GM19328 (cell line): ENCODE data around the gene TBC1D5.
"Not testable (repeated sequence)": the region's sequence is repeated elsewhere in the genome, so short reads cannot be mapped to it uniquely, and the experiment has no call there.

ENCODE experiments used
- ATAC-seq: cut with Tn5 transposase; IDR thresholded peaks from one replicate; pipeline ENCODE4 v1.9.1; 2021; ENCODE audit warnings: mild to moderate bottlenecking, moderate library complexity; ENCODE audit not compliant: unreplicated experiment

TBC1D5 gene

GRCh38 chr3:17154221-17154620 lies 588.2 kb downstream of the TBC1D5 start:
- ATAC-seq = no peak

GRCh38 chr3:17153209-17153608 lies 589.2 kb downstream of the TBC1D5 start:
- ATAC-seq = no peak

GRCh38 chr3:17151598-17152373 lies 590.6 kb downstream of the TBC1D5 start:
- ATAC-seq = peak; percentile 94

GRCh38 chr3:17149076-17149475 lies 593.4 kb downstream of the TBC1D5 start:
- ATAC-seq = no peak

GRCh38 chr3:17144665-17144993 lies 597.8 kb downstream of the TBC1D5 start:
- no peak for ATAC-seq

- no peak for ATAC-seq
Observed at GRCh38 chr3:17143893-17144664, 598.4 kb downstream of the TBC1D5 start.

GRCh38 chr3:17142516-17142915 lies 599.9 kb downstream of the TBC1D5 start:
- no peak for ATAC-seq

GRCh38 chr3:17141699-17142098 lies 600.7 kb downstream of the TBC1D5 start:
- ATAC-seq = no peak

GRCh38 chr3:17140670-17141505 lies 601.5 kb downstream of the TBC1D5 start:
- no peak for ATAC-seq

- ATAC-seq = no peak
Observed at GRCh38 chr3:17138246-17139039, 604.0 kb downstream of the TBC1D5 start.

GRCh38 chr3:17137321-17137826 lies 605.1 kb downstream of the TBC1D5 start:
- no peak for ATAC-seq

GRCh38 chr3:17136136-17136721 lies 606.2 kb downstream of the TBC1D5 start:
- ATAC-seq = no peak

GRCh38 chr3:17135696-17136095 lies 606.7 kb downstream of the TBC1D5 start:
- ATAC-seq = no peak

- no peak for ATAC-seq
Observed at GRCh38 chr3:17133632-17134545, 608.5 kb downstream of the TBC1D5 start.

- ATAC-seq = no peak
Observed at GRCh38 chr3:17132286-17133115, 609.9 kb downstream of the TBC1D5 start.

- ATAC-seq = no peak
Observed at GRCh38 chr3:17130956-17131355, 611.5 kb downstream of the TBC1D5 start.

GRCh38 chr3:17129556-17129955 lies 612.9 kb downstream of the TBC1D5 start:
- ATAC-seq = no peak

- ATAC-seq = not testable (repeated sequence)
Observed at GRCh38 chr3:17128671-17129070, 613.8 kb downstream of the TBC1D5 start.
